Astrocyte of the spinal cord (primary cell): ENCODE data around the gene CAMTA1.

Experiments
- DNase-seq: peaks from one replicate; pipeline ENCODE4 v3.0.0; 2011; ENCODE audit warnings: low read depth, low spot score
- H3K4me3 ChIP-seq: 2 replicates; pipeline ENCODE4 v1.5.1; 2011; ENCODE audit warnings: low read depth, mild to moderate bottlenecking, low read length, moderate library complexity
- in situ Hi-C: cut with HindIII; loops from 2 replicates; pipeline ENCODE4 v1.10.0; 2017; ENCODE audit warnings: low sequenced_read_pairs
- TF ChIP-seq, protein P1 (sequence below): IDR thresholded peaks from 2 replicates; pipeline ENCODE4 v1.5.1; 2012; ENCODE audit warnings: low read depth, mild to moderate bottlenecking, low read length, inconsistent platforms

Gene CAMTA1

DNA sequence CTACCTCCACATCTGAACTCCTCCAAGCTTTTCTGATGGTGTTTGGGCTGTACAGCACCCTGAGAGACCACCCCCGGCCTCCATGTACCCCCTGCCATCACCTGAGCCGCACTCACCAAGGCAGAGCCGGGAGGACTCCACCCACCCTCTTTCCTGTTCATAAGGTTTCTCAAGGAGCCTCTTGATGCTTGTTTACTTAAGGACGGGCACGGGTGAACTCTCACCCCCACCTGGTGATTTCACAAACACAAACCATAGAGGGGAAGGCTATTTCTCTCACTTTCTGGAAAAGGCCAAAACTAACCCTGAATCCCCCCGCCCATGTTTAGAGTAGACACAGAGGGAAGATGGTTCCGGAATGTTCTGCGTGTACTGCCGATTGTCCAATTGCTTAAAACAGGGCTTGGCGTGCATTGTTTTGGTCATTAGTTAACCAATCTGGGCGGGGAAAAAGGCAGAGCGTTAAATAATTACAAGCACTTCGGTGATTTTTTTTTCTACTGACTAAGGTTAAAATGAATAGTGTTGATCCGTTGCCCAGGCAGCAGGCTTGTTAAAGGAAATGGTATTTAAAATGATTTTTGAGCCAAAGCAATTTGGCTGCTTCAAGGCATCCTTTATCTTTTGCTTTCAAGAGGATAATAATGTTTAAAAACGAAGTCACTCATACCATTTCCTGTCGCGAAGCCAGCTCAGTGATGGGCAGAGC is 706.0 kb downstream of the CAMTA1 start:
- DNase-seq = peak; percentile 75
- TF ChIP-seq, protein P1, sequence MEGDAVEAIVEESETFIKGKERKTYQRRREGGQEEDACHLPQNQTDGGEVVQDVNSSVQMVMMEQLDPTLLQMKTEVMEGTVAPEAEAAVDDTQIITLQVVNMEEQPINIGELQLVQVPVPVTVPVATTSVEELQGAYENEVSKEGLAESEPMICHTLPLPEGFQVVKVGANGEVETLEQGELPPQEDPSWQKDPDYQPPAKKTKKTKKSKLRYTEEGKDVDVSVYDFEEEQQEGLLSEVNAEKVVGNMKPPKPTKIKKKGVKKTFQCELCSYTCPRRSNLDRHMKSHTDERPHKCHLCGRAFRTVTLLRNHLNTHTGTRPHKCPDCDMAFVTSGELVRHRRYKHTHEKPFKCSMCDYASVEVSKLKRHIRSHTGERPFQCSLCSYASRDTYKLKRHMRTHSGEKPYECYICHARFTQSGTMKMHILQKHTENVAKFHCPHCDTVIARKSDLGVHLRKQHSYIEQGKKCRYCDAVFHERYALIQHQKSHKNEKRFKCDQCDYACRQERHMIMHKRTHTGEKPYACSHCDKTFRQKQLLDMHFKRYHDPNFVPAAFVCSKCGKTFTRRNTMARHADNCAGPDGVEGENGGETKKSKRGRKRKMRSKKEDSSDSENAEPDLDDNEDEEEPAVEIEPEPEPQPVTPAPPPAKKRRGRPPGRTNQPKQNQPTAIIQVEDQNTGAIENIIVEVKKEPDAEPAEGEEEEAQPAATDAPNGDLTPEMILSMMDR = no peak
- no peak overlapping the region for H3K4me3 ChIP-seq
- in situ Hi-C loops = no loop called here

DNA sequence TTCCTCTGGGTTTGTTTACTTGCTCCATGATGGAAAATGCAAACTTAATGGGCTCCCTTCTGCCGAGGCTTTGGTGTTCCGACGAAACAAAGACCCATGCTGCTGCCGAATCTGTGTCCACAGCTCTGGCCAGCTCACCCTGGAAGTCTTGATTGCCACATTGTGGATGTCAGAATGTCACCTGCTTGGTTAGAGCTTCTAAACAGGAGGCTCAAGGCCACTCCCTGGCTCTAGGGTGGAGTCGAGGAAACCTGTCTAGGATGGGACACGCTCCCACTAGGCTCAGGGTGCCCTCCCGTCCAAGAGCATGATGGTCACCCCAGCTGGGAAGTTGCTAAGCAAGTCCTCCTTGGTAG is 706.5 kb downstream of the CAMTA1 start:
- H3K4me3 ChIP-seq = no peak overlapping the region
- in situ Hi-C loops = no loop called here
- DNase-seq = no peak
- TF ChIP-seq, protein P1 = no peak

DNA sequence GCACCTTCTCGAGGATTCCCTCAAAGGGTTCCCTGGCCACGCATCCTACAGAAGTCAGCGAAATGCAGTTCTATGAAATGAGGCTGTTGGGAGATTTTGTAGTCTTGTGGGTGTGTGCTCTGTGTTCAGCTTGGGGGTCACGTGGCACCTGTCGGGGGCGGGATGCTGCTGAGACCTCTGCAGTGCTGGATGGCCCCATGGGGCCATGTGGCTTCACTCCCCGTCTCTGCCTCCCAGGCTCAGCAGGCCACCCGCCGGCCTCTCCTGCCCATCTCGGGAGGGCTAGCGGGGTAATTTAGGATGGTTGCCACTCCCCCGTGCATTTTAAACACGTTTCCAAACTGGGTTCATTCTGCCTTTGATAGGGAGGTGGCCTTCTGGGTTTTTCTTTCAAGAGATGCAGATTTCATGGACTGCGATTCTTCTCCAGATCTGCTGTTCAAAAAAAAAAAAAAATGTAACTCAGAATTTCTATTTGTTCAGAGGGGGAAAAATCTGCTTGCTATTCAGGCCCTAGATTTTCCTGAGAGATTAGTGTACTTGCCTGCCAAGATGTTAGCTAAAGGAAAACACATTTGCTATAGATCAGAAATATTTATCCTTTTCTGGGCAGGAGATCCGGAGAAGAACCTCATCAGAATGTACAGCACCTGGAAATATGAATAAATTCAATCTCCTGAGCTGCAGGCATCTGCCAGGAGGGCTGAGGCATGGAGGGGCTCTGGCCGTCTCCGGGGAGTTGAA is 708.6 kb downstream of the CAMTA1 start:
- TF ChIP-seq, protein P1 = no peak
- DNase-seq = no peak
- in situ Hi-C loops = no loop called here
- no peak overlapping the region for H3K4me3 ChIP-seq

DNA sequence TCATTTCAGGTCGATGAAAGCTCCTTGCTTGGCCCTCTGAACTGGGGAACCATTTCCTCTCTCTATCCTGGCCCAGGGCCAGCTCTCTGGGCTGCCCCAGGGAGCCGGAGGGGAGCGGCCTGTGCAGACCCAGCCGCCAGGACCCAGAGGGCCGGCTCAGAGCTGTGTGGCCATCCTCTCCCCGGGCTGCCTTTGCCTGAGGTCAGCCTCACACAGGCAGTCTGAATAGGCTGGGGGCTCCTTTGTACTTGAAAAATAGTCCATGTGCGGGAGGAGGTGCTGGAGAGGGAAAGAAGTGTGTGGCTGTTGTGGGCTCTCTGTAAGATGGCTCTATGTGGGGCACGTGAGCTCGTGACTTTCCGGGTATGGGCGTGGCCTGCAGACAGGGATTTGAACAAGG is 710.7 kb downstream of the CAMTA1 start:
- in situ Hi-C loops = no loop called here
- no peak overlapping the region for H3K4me3 ChIP-seq
- no peak for DNase-seq
- TF ChIP-seq, protein P1 = no peak

DNA sequence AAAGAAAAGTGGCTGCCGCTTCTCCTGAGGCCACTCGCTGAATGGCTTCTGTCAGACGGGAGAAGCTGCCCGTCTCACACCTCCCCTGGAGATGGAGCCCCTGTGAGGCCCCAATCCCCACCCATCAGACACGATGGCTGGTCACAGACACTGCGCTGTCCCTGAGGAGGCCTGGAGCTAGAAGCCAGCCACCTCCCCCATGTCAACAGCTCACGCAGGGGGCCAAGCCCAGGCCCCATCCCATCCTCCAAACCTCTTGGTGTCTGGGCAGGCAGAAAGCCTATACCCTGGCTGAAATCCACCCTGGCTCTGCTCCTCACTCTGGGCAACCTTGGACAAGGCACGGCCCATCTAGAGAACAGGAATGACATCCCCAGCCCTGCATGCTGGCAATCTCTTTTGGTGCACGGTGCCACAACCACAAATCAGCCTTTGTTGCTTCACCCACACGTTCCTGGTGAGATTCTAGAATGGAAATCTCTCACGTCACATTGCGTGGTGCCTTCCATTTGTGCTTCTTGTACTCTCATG is 711.9 kb downstream of the CAMTA1 start:
- DNase-seq = no peak
- H3K4me3 ChIP-seq = no peak overlapping the region
- TF ChIP-seq, protein P1 = no peak
- in situ Hi-C loops = no loop called here

DNA sequence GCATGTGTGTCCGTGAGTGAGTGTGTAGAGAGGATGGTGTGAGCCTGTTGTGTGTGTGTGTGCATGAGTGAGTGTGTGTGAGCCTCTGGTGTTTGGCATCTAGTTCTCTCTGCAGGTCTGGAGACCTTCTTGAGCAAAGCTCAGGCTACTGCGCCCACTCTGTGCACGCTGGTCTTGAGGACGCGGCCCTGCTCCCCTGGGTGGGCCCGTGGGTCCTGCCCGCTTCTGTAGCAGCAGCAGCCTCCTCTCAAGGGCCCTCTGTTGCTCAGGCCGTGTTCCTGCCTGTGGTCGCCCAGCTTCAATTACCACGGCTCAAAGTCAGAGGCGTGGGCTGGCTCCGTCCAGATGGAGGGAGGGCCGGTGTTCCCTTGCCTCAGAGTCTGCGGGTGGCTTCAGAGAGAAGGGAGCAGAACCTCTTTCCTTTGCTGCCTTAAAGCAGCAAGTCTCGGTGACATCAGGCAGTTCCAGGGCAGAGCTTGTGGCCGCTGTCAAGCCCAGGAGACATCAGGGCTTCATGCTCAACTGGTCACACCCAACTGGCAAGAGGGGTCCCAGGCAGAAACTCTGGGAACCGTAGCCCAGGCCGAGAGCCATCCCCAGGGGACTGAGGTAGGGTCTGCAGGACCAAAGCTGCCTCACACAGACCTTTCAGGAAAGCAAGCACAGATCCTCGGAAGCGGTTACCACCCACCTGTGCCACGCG is 715.3 kb downstream of the CAMTA1 start:
- no peak for DNase-seq
- in situ Hi-C loops = no loop called here
- TF ChIP-seq, protein P1 = no peak
- no peak overlapping the region for H3K4me3 ChIP-seq
